ENCODE measurements around the gene PTPRG.

Gene PTPRG

DNA sequence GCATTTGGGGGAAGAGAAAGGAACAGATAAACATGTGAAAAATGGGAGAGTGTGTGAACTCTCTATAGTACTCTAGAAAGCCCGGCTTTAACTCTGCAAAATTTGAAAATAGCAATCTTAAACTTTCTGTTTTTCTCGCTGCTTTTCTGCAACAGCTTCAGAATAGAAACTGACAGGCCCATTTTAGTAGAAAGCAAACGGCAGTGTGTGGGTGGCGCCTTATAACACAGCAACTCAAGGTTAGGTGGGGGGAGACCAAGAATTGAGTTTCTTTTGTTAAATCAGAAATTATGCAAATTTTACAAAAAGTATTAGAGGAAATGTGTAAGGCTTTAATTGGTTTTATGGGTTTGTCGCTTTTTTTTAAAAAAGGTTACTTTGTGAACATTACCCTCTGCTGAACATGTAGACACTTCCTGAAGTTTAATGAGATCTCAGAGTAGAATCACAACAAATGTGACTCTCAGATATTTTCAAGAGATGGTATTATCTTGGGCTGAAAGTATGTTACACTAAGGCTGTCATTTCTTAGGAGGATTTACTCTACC is 107.0 kb downstream of the PTPRG start:
- Histone ChIP-seq H3K4me3 (no peak overlapping the region), H3K27ac (no peak overlapping the region)
- TF ChIP-seq, protein P1, sequence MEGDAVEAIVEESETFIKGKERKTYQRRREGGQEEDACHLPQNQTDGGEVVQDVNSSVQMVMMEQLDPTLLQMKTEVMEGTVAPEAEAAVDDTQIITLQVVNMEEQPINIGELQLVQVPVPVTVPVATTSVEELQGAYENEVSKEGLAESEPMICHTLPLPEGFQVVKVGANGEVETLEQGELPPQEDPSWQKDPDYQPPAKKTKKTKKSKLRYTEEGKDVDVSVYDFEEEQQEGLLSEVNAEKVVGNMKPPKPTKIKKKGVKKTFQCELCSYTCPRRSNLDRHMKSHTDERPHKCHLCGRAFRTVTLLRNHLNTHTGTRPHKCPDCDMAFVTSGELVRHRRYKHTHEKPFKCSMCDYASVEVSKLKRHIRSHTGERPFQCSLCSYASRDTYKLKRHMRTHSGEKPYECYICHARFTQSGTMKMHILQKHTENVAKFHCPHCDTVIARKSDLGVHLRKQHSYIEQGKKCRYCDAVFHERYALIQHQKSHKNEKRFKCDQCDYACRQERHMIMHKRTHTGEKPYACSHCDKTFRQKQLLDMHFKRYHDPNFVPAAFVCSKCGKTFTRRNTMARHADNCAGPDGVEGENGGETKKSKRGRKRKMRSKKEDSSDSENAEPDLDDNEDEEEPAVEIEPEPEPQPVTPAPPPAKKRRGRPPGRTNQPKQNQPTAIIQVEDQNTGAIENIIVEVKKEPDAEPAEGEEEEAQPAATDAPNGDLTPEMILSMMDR (IDR thresholded peaks at IDR 0.05): no peak
- no peak for DNase-seq (ENCODE audit: low spot score)

DNA sequence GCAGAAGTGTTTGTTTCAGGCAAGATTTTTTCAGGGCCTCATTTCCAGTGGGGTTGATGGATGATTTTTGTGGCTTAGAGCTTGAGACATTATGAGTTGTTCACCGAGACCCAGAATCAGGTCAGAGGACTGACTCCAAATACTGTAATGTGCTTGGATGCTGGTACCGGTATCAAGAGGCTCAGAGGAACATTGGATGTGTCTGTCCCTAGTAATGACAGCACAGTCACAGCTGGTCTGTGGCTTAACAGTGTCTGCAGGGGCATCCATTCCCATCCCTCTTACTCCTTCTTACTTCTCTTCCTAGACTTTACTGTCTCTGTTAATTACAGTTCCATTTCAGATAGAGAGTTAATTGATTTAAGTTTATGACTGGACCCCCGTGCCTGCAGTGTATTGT is 107.8 kb downstream of the PTPRG start:
- H3K27ac ChIP-seq: no peak overlapping the region
- TF ChIP-seq, protein P1 (IDR thresholded peaks at IDR 0.05): no peak
- no peak for DNase-seq (ENCODE audit: low spot score)
- no peak overlapping the region for H3K4me3 ChIP-seq

GRCh38 chr3:61669668-61670299 is 108.4 kb downstream of the PTPRG start:
- TF ChIP-seq, protein P1 (IDR thresholded peaks at IDR 0.05): no peak
- Histone ChIP-seq H3K27ac (no peak overlapping the region), H3K4me3 (no peak overlapping the region)
- DNase-seq (ENCODE audit: low spot score): no peak

GRCh38 chr3:61673651-61674050 is 112.3 kb downstream of the PTPRG start:
- TF ChIP-seq, protein P1 (IDR thresholded peaks at IDR 0.05): no peak
- no peak overlapping the region for H3K4me3 ChIP-seq
- DNase-seq (ENCODE audit: low spot score): no peak
- H3K27ac ChIP-seq: no peak overlapping the region

GRCh38 chr3:61674596-61674995 is 113.2 kb downstream of the PTPRG start:
- TF ChIP-seq, protein P1 (IDR thresholded peaks at IDR 0.05): no peak
- Histone ChIP-seq H3K27ac (no peak overlapping the region), H3K4me3 (no peak overlapping the region)
- DNase-seq (ENCODE audit: low spot score): no peak

- Histone ChIP-seq H3K4me3 (no peak overlapping the region), H3K27ac (no peak overlapping the region)
- no peak for DNase-seq (ENCODE audit: low spot score)
- TF ChIP-seq, protein P1 (IDR thresholded peaks at IDR 0.05): no peak
Measured at GRCh38 chr3:61679026-61679425, 117.7 kb downstream of the PTPRG start.

DNA sequence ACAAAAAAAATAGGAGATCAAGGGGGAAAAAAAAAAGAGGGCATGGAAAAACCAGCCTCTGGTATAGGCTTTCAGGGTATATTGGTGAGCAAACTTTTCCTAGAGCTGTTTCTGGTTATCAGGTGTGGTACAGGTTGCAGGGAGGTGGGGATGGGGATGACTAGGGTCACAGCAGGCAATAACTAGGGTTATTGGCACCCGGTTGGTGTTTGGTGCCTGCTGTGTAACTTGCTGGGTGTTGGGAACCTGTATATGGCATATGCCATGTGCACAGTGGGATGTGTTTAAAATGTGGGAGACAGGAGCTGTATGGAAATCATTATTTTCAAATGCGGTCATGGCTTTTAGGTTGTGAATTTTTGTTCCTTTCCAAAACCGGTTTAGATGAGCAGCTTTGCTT is 119.2 kb downstream of the PTPRG start:
- no peak for DNase-seq (ENCODE audit: low spot score)
- H3K27ac ChIP-seq: no peak overlapping the region
- TF ChIP-seq, protein P1 (IDR thresholded peaks at IDR 0.05): no peak
- H3K4me3 ChIP-seq: no peak overlapping the region

All from coronary artery (tissue), 2 donors.